HG02981 (cell line): Measurements from ENCODE around the gene PADI6.

ENCODE experiments used
- ATAC-seq: cut with Tn5 transposase; IDR thresholded peaks from one replicate; pipeline ENCODE4 v1.9.1; 2021; ENCODE audit warnings: mild to moderate bottlenecking, moderate library complexity; ENCODE audit not compliant: unreplicated experiment

PADI6 gene

DNA sequence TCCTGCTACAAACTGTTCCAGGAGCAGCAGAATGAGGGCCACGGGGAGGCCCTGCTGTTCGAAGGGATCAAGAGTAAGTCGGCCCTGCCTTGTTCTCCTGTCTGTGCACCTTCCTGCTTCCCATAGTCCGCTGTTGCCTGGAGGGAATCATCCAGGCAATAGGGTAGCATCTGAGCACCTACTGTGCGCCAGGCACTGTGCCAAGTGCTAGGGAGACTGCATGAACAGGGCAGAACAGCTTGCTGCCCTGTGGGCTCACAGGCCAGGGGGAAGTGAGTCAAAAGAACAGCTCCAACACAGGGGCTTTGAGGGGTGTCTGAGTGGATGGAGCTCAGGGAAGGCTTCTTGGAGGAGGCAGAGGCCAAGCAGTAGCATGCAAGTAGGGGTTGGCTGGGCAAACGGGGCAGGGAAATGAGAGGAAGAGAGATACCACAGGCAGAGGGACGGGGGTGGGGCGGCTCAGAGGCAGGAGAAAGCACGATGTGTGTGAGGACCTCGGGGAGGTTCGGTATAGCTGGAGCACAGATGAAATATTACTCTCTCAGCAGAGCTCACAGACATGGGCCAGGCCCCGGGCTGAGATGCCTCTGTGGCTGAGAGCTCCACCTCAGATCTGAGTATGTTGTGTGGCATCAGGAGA, 15.5 kb upstream of the PADI6 start:
- no peak for ATAC-seq

DNA sequence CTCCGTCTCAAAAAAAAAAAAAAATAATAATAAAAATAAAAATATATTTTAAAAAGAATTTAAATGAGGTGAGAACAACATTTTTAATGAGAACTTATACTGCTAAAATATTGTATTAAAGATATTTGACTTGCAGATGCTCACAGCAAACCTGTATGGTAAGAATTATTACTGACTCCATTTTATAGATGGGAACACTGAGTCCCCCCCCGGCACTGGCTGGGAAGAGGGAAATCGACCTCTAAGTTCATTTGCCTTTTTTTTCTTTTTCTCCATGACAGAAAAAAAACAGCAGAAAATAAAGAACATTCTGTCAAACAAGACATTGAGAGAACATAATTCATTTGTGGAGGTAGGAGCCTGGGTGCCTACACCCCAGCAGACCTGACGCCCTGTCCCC, 13.4 kb upstream of the PADI6 start:
- no peak for ATAC-seq

DNA sequence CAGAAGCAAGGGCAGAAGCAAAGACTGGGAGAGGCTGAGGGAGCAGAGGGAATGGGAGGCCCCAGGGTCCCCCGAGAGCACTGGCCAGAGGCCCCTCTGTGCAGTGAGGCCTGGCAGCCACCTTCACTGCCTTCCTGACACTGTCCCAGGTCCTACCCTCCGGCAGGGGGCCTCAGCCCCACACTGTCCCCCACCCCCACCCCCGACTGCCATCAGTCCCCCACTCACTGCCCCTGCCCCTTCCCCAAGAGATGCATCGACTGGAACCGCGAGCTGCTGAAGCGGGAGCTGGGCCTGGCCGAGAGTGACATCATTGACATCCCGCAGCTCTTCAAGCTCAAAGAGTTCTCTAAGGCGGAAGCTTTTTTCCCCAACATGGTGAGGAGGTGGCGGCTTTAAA, 13.0 kb upstream of the PADI6 start:
- ATAC-seq: no peak

DNA sequence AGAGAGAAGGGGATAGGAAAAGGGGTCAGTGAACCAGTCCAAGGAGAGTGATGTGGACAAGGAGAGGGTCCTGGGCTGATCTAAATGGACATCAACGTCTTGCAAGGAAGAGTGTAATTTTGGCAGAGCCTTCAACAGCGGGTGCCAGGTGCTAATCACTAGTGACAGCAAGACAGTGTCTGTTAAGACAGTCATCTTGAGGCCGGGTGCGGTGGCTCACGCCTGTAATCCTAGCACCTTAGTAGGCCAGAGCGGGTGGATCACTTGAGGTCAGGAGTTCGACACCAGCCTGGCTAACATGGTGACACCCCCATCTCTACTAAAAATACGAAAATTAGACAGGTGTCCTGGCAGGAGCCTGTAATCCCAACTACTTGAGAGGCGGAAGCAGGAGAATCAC, 12.2 kb upstream of the PADI6 start:
- no peak for ATAC-seq

DNA sequence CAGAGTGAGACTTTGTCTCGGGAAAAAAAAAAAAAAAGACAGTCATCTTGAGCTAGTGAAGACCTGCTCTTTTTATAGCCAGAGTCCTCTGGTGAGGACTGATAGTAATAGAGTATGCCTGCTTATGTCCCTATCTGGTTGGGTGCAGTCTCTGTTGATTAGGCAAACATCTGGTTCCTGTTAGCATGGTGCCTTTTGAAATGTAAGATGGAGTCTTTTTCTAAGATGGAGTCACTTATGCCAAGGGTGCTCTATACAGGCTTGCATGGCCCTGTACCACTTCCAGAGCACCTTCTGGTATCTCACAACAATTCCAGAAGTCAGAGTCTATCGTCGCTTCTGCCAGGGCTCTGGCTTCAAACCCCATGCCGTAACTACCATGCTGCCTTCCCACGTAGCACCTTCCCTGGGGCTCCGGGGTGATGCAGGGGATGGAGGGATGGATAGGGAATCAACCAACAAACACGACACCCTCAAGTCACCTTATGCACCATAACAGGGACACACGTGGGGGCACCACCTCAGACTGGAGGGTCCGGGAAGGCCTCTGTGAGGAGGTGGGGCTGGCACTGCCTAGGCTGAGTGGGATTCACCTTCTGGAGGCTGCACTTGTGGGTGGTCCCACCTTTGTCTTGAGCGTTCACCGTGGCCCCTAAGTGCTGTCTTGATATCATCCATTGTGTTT, 11.6 kb upstream of the PADI6 start:
- no peak for ATAC-seq

DNA sequence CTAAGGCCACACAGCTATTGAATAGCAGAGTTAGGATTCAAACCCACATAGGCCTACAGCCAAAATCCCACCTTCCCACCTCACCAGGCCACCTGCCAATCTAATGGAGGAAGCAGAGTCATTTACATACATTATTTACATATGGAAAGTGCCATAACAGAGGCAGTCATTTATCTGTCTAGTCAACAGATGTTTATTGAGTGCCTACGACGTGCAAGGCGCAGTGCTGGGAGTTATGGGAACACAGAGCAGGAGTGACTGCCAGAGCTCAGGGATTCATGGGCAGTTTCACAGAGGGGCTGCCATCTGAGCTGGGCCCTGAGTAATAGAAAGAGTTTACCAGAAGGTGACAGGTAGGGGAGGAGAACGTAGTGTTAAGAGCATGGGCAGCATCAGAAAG, 10.3 kb upstream of the PADI6 start:
- ATAC-seq: no peak

DNA sequence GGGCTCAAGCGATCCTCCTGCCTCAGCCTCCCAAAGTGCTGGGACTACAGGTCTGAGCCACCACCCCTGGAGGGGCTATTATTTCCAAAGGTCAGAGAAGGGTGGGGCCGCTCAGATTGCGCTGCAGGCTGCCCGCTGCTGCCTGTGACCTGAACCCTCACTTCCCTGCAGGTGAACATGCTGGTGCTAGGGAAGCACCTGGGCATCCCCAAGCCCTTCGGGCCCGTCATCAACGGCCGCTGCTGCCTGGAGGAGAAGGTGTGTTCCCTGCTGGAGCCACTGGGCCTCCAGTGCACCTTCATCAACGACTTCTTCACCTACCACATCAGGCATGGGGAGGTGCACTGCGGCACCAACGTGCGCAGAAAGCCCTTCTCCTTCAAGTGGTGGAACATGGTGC, 8.6 kb upstream of the PADI6 start:
- ATAC-seq: no peak

DNA sequence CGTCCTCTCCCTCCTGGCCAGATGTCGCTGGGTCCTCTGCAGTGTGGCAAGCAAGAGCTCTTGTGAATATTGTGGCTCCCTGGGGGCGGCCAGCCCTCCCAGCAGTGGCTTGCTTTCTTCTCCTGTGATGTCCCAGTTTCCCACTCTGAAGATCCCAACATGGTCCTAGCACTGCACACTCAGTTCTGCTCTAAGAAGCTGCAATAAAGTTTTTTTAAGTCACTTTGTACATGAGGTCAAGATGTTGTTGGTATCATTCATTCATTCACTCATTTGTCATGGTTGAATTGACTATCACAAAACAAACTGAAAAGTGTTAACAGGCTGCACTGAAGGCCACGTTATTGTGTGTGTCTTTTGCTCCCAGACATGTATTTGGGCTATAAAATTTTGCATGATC, 8.2 kb upstream of the PADI6 start:
- no peak for ATAC-seq

DNA sequence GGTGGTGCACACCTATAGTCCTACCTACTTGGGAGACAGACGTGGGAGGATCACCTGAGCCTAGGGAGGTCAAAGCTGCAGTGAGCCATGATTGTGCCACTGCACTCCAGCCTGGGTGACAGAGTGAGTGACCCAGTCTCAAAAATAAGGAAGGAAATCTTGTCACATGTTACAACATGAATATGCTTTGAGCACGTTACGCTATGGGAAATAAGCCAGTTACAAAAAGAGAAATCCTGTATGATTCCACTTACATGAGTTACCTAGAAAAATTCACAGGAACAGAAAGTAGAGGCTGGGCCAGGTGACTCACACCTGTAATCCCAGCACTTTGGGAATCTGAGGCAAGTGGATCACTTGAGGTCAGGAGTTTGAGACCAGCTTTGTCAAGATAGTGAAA, 6.7 kb upstream of the PADI6 start:
- ATAC-seq: no peak

DNA sequence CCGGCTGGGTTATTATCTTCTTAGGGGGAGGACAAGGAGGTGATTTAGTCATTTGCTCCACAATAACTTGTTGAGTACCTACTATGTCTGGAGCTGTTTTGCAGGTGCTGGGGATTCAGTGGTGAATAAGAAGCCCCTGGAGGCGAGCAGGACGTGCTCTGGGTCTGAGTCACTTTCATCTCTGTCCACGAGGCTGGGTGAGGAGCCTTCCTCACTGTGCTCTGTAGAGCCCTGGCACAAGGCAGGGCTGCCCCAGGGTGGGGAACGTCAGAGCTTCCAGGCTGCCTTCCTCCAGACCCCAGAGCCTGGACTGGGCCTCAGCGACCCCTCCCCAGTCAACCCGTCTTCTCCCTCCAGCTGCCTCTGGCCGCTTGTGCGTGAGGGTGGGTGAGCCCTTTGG, 2.5 kb upstream of the PADI6 start:
- no peak for ATAC-seq

DNA sequence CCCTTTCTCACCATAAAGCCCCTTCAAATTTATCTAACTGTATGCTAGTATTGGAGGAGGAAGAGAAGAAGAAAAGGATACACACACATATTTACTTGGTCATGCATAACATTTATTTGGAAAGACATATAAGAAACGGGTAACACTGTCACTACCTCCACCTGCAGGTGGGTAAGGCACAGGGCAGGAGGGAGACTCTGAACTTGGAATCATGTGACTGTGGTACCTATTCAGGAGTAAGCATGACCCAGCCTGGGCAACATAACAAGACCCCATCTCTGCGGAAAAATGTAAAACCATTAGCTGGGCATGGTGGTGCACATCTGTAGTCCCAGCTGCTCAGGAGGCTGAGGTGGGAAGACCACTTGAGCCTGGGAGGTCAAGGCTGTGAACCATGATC, 1.4 kb upstream of the PADI6 start:
- no peak for ATAC-seq

DNA sequence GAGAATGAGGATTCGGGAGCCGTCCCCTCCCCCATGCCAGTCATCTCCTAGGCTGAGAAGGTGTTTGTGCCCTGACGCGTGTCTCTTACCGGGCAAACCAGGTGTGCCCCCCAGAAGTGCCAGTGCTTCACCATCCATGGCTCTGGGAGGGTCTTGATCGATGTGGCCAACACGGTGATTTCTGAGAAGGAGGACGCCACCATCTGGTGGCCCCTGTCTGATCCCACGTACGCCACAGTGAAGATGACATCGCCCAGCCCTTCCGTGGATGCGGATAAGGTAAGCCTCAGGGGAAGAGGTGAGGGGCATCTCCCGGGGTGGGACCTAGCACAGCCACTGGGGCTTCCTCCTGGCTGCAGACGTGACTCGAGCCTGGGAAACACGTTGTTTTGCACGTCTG, 959 bp downstream of the PADI6 start:
- ATAC-seq: no peak

DNA sequence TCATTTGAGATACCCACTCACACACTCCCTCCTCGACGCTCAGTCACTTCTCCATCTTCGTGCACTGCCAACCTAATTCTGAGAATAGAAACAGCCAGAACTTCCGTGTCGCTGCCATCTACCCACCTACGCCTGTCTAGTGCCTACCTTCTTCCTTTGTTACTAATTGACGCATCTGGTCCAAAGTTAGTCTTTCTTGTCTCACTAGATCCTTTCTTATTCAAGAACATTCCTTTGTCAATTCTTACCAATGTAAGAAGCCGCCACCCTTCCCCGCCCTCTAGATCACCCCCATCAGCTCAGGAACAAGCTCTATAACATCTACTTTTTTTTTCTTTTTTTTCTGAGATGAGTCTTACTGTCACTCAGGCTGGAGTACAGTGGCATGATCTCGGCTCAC, 3.7 kb downstream of the PADI6 start:
- no peak for ATAC-seq

DNA sequence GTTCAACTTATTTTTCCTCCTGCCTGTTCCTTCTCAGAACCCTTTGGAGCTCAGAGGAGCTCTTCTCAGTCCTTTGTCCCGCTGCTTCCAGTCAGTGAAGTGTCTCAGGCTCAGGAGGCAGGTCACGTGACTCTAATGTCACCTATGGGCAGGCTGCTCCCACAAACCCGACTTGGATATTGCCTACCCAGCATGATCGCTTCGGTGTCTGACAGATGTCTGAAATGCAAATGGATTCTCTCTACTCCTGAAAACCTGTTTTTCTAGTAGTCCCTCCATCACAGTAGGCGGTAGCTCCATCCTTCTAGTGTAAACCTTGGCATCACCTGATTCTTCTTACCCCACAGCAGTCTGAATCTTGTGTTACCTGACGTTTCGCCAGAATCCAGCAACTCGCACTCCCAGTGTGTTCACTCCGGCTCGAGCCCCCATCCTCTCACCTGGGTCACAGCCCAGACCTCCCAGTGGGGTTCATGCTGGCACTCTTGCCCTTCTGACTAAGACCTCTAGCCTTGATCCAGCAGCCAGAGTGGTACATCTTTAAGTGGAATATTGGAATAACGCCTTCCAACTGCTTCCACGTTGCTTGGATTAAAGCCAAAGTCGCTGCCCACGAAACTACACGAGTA, 5.4 kb downstream of the PADI6 start:
- ATAC-seq: no peak

DNA sequence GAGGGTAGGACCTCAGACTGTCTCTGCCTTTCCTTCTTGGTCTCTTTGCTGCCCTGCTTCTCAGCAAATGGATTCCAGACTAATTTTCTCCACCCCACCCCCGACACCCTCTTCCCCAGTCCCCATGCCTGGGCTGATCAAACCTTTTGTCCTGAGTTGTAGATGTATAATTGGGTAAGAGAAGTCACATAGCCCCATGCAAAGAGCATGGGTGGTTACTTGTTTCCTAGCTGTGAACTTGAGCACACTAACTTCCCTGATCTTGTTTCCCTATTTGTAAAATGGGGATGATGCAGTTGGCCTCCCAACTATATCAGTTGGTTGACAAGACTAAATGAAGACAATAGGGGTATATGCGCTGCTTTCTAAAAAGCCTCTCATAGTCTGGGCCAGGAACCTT, 9.2 kb downstream of the PADI6 start:
- no peak for ATAC-seq

DNA sequence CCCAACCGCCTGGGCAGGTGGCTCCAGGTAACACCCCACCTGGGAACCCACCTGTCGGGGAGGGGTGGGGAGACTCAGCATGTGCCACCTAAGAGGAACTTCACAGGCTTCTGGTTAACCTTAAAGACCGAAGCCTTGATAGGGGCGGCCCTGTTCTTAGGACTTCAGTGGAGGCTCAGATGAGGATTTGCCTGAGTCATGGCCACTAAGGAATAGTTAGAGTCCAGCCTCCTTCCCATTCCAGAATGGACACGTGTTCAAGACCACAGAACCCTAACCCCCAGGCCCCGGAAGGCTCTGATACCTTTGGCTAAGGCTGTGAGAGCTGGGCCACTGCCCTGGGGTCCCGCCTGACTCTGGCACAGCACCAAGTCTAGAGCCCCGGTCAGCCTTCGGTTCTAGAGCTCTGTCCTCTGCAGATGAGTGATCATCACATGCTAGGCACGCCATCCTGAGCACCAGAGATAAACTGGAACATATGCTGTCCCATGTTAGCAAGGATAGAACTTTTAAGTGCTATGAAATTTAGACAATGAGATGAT, 20.3 kb downstream of the PADI6 start:
- no peak for ATAC-seq

DNA sequence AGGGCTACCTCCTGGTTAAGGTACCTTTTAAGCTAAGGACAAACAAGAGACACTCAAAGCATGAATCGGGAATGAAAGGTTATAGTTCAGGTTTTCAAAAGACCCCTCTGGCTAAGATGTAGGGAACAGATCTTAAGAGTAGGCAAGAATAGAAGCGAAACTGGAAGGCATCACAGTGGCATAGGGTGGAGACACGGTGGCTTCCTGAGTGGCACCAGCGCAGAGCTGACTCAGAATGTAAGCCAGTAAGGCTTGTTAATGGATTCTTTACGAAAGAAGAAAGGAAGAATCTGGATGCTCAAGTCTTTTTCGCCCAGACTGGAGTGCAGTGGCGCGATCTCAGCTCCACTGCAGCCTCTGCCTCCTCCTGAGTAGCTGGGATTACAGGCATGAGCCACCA, 21.2 kb downstream of the PADI6 start:
- no peak for ATAC-seq

DNA sequence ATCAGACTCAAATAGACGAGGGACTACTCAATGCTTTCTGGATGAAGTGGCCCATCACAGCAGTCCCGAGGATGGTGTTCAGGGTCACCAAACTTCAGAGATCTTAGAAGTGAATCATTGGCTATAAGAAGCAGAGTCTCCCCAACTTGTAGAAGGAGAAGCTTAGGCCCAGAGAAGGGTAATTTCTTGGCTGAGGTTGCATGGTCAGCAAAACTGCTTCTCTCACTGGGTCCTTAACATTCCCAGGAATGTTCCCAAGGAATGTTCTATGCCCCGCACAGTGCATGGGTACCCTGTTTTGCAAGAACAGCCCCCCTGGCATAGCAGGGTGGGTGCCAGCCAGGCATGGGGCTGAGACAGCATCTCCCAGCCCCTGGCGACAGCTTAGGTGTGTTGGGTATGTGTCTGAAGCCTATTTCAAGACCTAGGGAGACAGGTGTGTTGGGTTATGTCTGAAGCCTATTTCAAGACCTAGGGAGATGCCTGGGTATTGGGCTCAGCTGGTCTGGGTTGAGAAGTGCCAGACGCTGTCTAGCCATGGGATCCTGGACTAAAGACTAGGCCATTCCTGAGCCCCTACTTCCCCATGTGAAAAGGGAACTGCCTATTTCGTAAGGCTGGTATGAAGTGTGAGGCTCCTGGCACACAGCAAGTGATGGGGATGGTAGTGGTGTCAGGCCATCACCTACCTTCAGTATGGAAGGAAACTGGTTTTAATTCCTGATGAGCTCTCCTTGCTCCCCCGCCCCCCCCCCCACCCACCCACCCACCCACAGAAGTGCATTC, 26.1 kb downstream of the PADI6 start:
- ATAC-seq: no peak

DNA sequence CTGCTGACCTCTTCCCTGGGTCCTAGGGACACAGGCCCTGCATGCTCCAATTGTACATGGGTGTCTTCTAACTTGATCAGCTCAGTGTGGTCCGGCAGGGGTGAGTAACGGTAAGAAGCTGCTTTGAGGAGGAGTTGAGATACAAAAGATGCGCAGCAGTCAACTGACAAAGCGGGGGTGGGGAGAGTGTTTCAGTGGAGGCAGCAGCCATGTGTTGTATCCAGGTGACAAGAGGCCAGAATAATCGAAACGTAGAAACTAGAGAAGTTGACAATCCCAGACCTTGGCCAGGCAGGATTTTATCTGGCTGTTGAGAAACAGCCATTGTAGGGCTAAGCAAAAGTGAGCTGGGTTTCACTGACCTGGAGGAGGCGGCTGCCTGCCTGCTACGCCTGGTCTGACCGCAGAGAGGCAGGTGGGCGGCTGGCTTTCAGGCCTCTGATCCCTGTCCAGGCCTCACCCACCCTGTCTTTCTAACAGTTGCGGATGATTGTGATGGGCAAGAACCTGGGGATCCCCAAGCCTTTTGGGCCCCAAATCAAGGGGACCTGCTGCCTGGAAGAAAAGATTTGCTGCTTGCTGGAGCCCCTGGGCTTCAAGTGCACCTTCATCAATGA, 28.8 kb downstream of the PADI6 start:
- no peak for ATAC-seq

DNA sequence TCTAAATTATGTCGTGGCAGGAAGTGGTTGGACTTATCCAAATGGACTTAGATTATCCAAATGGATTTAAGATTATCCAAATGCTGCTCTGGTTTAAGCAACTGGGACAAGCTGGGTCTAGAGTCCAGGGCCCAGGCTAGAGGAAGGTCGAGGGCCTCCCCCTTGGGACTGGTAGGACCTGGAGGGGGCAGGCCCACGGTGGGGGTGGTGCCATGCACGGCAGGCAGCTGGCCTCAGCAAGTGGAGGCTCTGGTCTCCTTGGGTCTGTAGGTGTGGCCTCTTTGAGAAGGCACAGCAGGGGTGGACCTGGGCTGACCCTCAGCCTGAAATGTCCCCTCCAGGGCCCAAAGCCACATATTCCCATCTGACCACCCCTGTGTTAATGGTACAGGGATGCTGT, 29.8 kb downstream of the PADI6 start:
- no peak for ATAC-seq

DNA sequence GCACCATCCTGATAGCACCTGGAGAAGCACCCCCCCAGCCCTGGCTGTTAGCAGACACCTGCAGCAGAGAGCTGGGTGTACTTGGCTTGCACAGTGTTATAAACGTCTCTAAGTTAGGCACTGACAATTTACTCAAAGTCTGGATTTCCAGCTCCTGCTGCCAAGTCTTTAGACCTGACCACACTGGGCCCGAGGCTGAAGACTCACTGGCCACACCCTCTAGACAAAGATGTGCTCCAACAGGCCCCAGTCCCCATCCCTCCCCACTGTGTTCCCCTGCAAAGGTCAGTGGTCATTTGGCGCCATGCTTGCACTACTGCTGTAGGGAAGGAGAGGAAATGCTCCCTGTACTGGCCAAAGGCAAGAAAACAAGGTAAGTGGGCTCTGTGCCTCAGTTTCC, 31.1 kb downstream of the PADI6 start:
- ATAC-seq: no peak
